ENCODE results near the gene DNAI1.

DNAI1 gene

DNA sequence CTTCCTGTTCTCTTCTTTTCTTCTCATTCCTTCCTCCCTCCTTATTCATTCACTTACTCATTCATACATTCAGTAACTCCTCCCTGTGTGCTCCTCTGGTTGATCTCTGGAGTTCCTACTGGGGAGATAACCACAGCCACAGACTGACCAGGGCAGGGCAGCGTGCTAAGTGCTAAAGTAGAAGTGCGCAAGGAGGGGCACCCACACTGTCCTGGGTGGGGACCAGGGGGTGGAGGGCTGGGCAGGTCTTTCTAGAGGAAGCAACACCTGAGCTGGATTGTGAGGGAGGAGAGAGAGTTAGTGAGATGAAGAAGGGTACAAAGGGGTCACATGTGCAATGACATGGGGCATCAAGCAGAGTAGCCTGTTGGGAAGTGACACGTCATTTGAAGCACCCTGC is 50.3 kb downstream of the DNAI1 start:
- TF ChIP-seq, protein P1, sequence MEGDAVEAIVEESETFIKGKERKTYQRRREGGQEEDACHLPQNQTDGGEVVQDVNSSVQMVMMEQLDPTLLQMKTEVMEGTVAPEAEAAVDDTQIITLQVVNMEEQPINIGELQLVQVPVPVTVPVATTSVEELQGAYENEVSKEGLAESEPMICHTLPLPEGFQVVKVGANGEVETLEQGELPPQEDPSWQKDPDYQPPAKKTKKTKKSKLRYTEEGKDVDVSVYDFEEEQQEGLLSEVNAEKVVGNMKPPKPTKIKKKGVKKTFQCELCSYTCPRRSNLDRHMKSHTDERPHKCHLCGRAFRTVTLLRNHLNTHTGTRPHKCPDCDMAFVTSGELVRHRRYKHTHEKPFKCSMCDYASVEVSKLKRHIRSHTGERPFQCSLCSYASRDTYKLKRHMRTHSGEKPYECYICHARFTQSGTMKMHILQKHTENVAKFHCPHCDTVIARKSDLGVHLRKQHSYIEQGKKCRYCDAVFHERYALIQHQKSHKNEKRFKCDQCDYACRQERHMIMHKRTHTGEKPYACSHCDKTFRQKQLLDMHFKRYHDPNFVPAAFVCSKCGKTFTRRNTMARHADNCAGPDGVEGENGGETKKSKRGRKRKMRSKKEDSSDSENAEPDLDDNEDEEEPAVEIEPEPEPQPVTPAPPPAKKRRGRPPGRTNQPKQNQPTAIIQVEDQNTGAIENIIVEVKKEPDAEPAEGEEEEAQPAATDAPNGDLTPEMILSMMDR (IDR thresholded peaks at IDR 0.05; ENCODE audit: low read depth, low read length, missing control alignments): no peak
- in situ Hi-C loops (cut with HindIII; ENCODE audit: low sequenced_read_pairs): loop anchor here (10.0 kb wide), 2 partner anchors 84 to 106 kb away; partner anchors contain the start of gene RPP25L
- no peak overlapping the region for H3K4me3 ChIP-seq (ENCODE audit: low read depth, low read length)
- no peak for DNase-seq (ENCODE audit: low read depth)

DNA sequence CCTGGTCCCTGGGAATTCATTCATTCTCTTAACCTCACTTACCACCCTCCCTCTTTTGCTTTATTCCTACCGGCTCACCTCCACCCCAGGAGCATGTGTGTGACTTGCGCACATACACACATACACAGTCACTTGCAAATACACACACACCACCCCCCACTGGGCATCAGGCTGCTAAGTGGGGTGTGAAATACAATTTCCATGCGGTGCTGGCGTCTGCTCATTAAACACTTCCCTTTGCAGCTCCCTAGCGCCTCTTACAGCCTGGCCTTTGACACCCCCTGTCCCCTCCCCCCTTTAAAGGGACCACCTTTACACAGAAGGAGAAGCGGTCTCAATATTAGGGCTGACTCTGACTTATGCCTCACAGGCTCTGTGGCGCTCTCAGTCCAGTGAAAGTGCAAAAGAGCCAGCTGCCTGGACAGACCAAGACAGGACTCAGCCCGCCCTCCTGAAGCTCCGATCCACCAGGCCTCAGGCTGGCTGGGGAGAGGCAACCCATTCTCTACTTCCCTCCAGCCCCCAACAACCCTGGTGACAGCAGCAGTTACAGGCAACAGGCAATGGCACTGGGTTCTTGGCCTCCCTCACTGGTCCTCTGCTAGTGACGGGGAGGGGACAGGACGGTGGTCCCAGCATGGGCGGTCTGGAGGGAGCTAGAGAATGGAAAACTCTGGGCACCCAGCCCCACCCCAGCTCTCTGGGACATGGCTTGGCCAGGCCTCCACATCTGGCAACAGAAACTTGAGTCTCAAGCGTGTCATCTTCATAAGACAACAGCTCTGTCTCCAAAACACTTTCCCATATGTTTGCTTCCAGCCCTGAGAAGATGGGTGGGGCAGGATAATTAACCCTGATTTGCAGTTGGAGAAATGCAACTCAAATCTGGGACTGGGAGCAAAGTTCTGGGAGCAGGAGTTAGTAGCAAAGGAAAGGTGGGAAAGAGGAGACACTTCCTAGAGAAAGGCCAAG is 52.2 kb downstream of the DNAI1 start:
- no peak overlapping the region for H3K4me3 ChIP-seq (ENCODE audit: low read depth, low read length)
- TF ChIP-seq, protein P1 (IDR thresholded peaks at IDR 0.05; ENCODE audit: low read depth, low read length, missing control alignments): no peak
- in situ Hi-C loops (cut with HindIII; ENCODE audit: low sequenced_read_pairs): no loop called here
- DNase-seq (ENCODE audit: low read depth): no peak

DNA sequence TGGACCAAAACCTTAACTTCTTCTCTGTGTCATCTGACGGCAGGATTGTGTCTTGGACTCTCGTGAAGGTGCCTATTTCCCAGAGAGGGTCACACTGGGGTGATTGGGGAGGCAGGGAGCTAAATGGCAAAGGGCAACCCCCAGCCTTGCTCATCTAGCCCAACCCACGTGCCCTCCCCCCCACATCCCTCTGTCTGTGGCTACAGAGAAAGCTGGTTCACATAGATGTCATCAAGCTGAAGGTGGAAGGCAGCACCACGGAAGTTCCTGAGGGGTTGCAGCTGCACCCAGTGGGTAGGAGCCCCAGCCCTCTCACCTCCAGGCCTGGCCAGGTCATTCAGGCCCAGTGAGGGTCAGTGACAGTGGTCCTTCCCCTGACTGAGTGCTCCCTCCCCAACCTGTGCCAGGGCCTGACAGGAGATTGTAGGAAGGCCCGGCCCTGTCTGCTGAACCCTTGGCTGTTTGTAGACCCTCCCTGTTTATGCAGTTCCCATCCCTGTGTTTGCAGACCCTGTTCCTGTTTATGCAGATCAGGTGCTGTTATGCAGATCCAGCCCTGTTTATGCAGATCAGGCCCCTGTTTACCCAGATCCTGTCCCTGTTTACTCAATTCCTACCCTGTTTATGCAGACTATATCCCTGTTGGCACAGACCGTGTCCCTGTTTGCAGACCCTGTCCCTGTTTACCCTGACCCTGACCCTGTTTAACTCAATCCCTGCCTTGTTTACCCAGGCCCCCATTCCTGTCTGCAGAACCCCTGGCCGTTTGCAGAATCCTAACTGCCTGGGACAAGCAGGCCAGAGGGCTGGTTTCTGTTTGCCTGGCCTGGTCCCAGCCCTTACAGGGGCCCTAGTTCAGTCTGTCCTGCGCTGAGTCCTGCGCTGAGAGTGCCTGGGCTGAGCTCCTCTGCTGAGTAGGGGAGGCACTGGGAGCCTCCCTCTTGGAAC is 53.8 kb downstream of the DNAI1 start:
- DNase-seq (ENCODE audit: low read depth): no peak
- TF ChIP-seq, protein P1 (IDR thresholded peaks at IDR 0.05; ENCODE audit: low read depth, low read length, missing control alignments): no peak
- no peak overlapping the region for H3K4me3 ChIP-seq (ENCODE audit: low read depth, low read length)
- in situ Hi-C loops (cut with HindIII; ENCODE audit: low sequenced_read_pairs): no loop called here

DNA sequence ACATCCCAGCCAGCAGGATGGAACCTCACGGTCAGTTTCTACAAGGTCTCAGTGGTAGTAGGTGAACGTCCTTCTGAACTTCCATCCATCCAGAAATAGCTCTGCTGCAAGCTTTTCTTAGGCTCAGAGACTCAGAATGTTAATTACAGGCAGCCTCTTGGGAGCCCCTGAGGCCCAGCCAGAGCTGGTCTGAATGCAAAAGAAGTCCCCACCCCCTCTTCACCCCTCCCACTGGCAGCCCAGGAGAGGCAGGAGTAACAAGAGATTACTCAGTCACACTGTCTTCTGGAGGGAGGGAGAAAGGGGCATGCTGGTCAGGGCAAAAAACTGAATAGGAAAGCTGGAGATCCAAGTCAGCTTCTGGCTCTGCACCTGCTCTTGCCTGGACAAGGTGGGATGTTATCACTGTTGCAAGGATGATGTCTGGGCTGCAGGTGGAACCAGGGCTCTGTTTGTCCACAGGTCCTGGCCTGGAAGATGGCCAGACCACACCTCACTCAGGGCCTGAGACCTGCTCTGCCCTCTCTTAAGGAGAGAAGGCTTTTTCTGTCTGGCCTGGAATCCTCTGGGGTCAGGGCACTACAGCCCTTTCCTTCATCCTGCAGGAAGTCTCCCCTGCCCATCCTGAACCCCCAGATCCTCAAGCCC is 55.1 kb downstream of the DNAI1 start:
- no peak overlapping the region for H3K4me3 ChIP-seq (ENCODE audit: low read depth, low read length)
- TF ChIP-seq, protein P1 (IDR thresholded peaks at IDR 0.05; ENCODE audit: low read depth, low read length, missing control alignments): no peak
- in situ Hi-C loops (cut with HindIII; ENCODE audit: low sequenced_read_pairs): no loop called here
- DNase-seq (ENCODE audit: low read depth): no peak

DNA sequence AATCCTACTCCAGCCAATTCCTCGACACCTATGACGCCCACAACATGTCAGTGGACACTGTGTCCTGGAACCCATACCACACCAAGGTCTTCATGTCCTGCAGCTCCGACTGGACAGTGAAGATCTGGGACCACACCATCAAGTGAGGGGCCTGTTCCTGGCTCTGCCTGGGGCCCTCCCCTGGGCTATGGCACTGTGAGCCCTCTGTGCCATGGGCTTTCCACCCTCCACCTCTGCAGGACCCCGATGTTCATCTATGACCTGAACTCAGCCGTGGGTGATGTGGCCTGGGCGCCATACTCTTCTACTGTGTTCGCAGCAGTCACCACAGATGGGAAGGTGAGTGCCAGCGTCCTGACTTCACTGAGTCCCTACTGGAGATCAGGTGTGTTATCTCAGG is 55.8 kb downstream of the DNAI1 start:
- TF ChIP-seq, protein P1 (IDR thresholded peaks at IDR 0.05; ENCODE audit: low read depth, low read length, missing control alignments): no peak
- in situ Hi-C loops (cut with HindIII; ENCODE audit: low sequenced_read_pairs): no loop called here
- DNase-seq (ENCODE audit: low read depth): no peak
- H3K4me3 ChIP-seq (ENCODE audit: low read depth, low read length): no peak overlapping the region

DNA sequence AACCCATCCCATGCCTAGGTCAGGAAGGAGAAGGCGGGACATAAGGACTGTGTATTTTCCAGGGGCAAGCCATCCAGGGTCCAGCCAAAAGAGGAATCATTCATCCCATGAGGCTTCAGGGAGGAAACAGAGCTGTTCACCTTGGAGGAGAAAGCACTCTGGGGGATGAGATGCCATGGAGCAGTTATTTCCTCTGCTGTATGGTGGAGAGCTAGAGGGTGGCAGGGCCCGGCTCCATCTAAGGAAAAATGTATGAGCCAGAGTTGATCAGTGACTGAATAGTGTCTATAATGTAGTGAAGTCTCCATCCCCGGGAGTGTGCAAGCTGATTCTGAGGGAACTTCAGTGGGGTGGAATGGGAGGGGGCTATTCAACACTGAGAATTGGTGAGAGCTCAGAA is 56.2 kb downstream of the DNAI1 start:
- H3K4me3 ChIP-seq (ENCODE audit: low read depth, low read length): no peak overlapping the region
- DNase-seq (ENCODE audit: low read depth): no peak
- TF ChIP-seq, protein P1 (IDR thresholded peaks at IDR 0.05; ENCODE audit: low read depth, low read length, missing control alignments): no peak
- in situ Hi-C loops (cut with HindIII; ENCODE audit: low sequenced_read_pairs): no loop called here

All from astrocyte of the cerebellum (primary cell).